DMS153 treated with DMSO at 0.1 percent for 48 hours (cell line): ENCODE results near the gene BCL7A.

Experiments used
- DNase-seq: peaks from one replicate; lab custom pipeline; 2025; ENCODE audit not compliant: unreplicated experiment; lab: John Stamatoyannopoulos, UW

BCL7A gene

GRCh38 chr12:122076743-122077495 lies 55.2 kb downstream of the BCL7A start:
- DNase-seq, result no peak

- DNase-seq, result peak; percentile 76
Observed at GRCh38 chr12:122078141-122079032, 56.7 kb downstream of the BCL7A start, which contains the start of gene MLXIP. TSS of gene MLXIP (plus strand) at chr12:122078756. CDS start at chr12:122078854, 98 bp downstream.

GRCh38 chr12:122079033-122079531 lies 57.4 kb downstream of the BCL7A start:
- no peak for DNase-seq

GRCh38 chr12:122079532-122080081 lies 57.9 kb downstream of the BCL7A start:
- DNase-seq, result no peak

GRCh38 chr12:122080149-122081082 lies 58.7 kb downstream of the BCL7A start:
- DNase-seq, result peak; percentile 37

- DNase-seq, result no peak
Observed at GRCh38 chr12:122081083-122081696, 59.5 kb downstream of the BCL7A start.

GRCh38 chr12:122081697-122082221 lies 60.1 kb downstream of the BCL7A start:
- DNase-seq, result peak; percentile 27

- no peak for DNase-seq
Observed at GRCh38 chr12:122082621-122083356, 61.1 kb downstream of the BCL7A start.

GRCh38 chr12:122084857-122085405 lies 63.2 kb downstream of the BCL7A start:
- DNase-seq, result no peak

GRCh38 chr12:122085591-122085990 lies 63.9 kb downstream of the BCL7A start:
- no peak for DNase-seq

- no peak for DNase-seq
Observed at GRCh38 chr12:122086116-122086515, 64.4 kb downstream of the BCL7A start.

- DNase-seq, result no peak
Observed at GRCh38 chr12:122086641-122087285, 65.1 kb downstream of the BCL7A start.

GRCh38 chr12:122087431-122088178 lies 65.9 kb downstream of the BCL7A start:
- no peak for DNase-seq

GRCh38 chr12:122088179-122088810 lies 66.6 kb downstream of the BCL7A start:
- DNase-seq, result no peak

GRCh38 chr12:122089077-122089476 lies 67.4 kb downstream of the BCL7A start:
- DNase-seq, result no peak

- no peak for DNase-seq
Observed at GRCh38 chr12:122090759-122091515, 69.3 kb downstream of the BCL7A start.
